H1 (cell line): Measurements from ENCODE around the gene SLC35G2. TPM values are rescaled to one million over a fixed set of nuclear protein-coding genes. Genes with fewer than 3 reads are reported as not detected.

Source experiments
- BRCA1 ChIP-seq: IDR thresholded peaks from 2 replicates; pipeline ENCODE4 v1.6.1; 2012; ENCODE audit warnings: low read depth, low read length, improper control_type of control experiment
- CHD2 ChIP-seq: IDR thresholded peaks from 2 replicates; pipeline ENCODE4 v1.6.1; 2012; ENCODE audit warnings: low read length, improper control_type of control experiment
- CREB1 ChIP-seq: IDR thresholded peaks from 2 replicates; pipeline ENCODE4 v1.6.1; 2012; ENCODE audit warnings: inconsistent platforms
- CTBP2 ChIP-seq: IDR thresholded peaks from 2 replicates; pipeline ENCODE4 v1.7.0; 2011; ENCODE audit warnings: borderline replicate concordance, mild to moderate bottlenecking, moderate library complexity, mixed read lengths, low read length; ENCODE audit not compliant: insufficient read depth, insufficient read length
- E2F6 ChIP-seq: IDR thresholded peaks from 2 replicates; pipeline ENCODE4 v1.6.1; 2012; ENCODE audit warnings: inconsistent platforms
- EZH2 ChIP-seq: fragments of 200-600 bp; sonication (generic); IDR thresholded peaks from 2 replicates; pipeline ENCODE4 v1.7.1; 2012; ENCODE audit warnings: low read depth, mild to moderate bottlenecking, moderate library complexity, low read length, inconsistent platforms; ENCODE audit not compliant: severe bottlenecking
- FOSL1 ChIP-seq: IDR thresholded peaks from 2 replicates; pipeline ENCODE4 v1.6.1; 2011; ENCODE audit warnings: mild to moderate bottlenecking, low read depth, low read length, moderate library complexity; ENCODE audit not compliant: insufficient read depth
- HDAC6 ChIP-seq: IDR thresholded peaks from one replicate; pipeline ENCODE4 v1.7.1; 2012; ENCODE audit warnings: low read depth, mild to moderate bottlenecking, inconsistent platforms, low read length, moderate library complexity
- JUND ChIP-seq: IDR thresholded peaks from 2 replicates; pipeline ENCODE4 v1.6.1; 2011; ENCODE audit warnings: mild to moderate bottlenecking, improper control_type of control experiment, low read length
- KDM4A ChIP-seq: IDR thresholded peaks from one replicate; pipeline ENCODE4 v1.7.1; 2012; ENCODE audit warnings: low read depth, mild to moderate bottlenecking, moderate library complexity, low read length, inconsistent platforms; ENCODE audit not compliant: severe bottlenecking
- MAFK ChIP-seq: IDR thresholded peaks from 2 replicates; pipeline ENCODE4 v1.6.1; 2012; ENCODE audit warnings: low read depth, mild to moderate bottlenecking, improper control_type of control experiment, low read length
- MAX ChIP-seq: IDR thresholded peaks from 2 replicates; pipeline ENCODE4 v1.6.1; 2012; ENCODE audit warnings: inconsistent platforms
- POU5F1 ChIP-seq: IDR thresholded peaks from 2 replicates; pipeline ENCODE4 v1.6.1; 2011; ENCODE audit warnings: low read depth, mild to moderate bottlenecking, low read length, moderate library complexity
- SIN3A ChIP-seq, 2 experiments: IDR thresholded peaks in 1 of 2; conservative IDR thresholded peaks in 1 of 2; 2 replicates each; pipeline ENCODE4 v1.6.1; 2011 to 2012; ENCODE audit warnings: low read length in 2 of 2, improper control_type of control experiment in 1 of 2, low read depth in 1 of 2, mild to moderate bottlenecking in 1 of 2
- SUZ12 ChIP-seq: fragments of 200-600 bp; sonication (generic); IDR thresholded peaks from 2 replicates; pipeline ENCODE4 v1.6.1; 2012; ENCODE audit warnings: mild to moderate bottlenecking, inconsistent platforms, low read length, moderate library complexity, mixed read lengths
- USF2 ChIP-seq: IDR thresholded peaks from 2 replicates; pipeline ENCODE4 v1.6.1; 2011; ENCODE audit warnings: low read length, improper control_type of control experiment
- polyA plus RNA-seq, 7 experiments: library from polyadenylated mRNA; depleted of rRNA in 3 of 7; stranded (reverse) in 5 of 7; unstranded in 2 of 7; fragments of >200 nt in 5 of 7; fragments of 200-250 nt in 2 of 7; gene quantifications; 1 replicate in 5 of 7; 2 replicates in 1 of 7; 4 replicates in 1 of 7; pipeline versions ENCODE4 v1.2.1 to v1.2.3, GENCODE V29; 2011 to 2013; ENCODE audit warnings: missing spikeins in 2 of 7, mixed read lengths in 2 of 7
- total RNA-seq: library from RNA; stranded (reverse); fragmentation: NEBNext Ultra II Directional; extraction: Animal tissue kit (Norgen Biotek cat#: 25700); gene quantifications from 2 replicates; pipeline ENCODE4 v1.2.1, GENCODE V29; 2021

Gene SLC35G2
- total and polyA plus RNA-seq, 2 of the 8 experiments (the other 6 are each of a cell fraction or from before 2014, with no cell fraction given) = 5.2 to 6.4 TPM

- peak; percentile 97 for TF ChIP-seq E2F6
- TF ChIP-seq KDM4A = peak; percentile 33
- no peak for TF ChIP-seq BRCA1
- TF ChIP-seq SIN3A (conservative IDR thresholded peaks at IDR 0.05 in 1 of 2, IDR thresholded peaks at IDR 0.05 in 1 of 2; ENCODE audit: low read depth in 1 of 2, low read length in 2 of 2) = peak; percentile 82 to 94
- TF ChIP-seq SUZ12 = peak; percentile 26; the same call in 1 of the 2 replicates
- no peak for TF ChIP-seq USF2
- peak; percentile 92 for TF ChIP-seq MAX
- TF ChIP-seq CREB1 = 0 out of 2 replicates have a peak, but pooled peaks have one; percentile 26
- TF ChIP-seq JUND = no peak
- TF ChIP-seq CTBP2 = no peak
- TF ChIP-seq HDAC6 = no peak
- no peak for TF ChIP-seq MAFK
- TF ChIP-seq EZH2 = peak; percentile 10
- no peak for TF ChIP-seq POU5F1
- peak; percentile 34; the same call in 1 of the 2 replicates for TF ChIP-seq CHD2
- TF ChIP-seq FOSL1 = no peak
Observed at GRCh38 chr3:136819731-136820679, 1.1 kb downstream of the SLC35G2 start (continued).
